SK-N-MC (cell line): ENCODE data around the gene FSD1.

Source experiments
- DNase-seq: peaks from one replicate; pipeline ENCODE4 v3.0.0-alpha.2; 2011; ENCODE audit warnings: low read depth, low spot score
- H3K27ac ChIP-seq: fragments of 200-600 bp; sonication (generic); 2 replicates; pipeline ENCODE4 v1.5.1; 2016; ENCODE audit warnings: mixed run types
- H3K36me3 ChIP-seq: fragments of 200-600 bp; sonication (generic); 2 replicates; pipeline ENCODE4 v1.6.1; 2017; ENCODE audit warnings: antibody characterized with exemption, low read length, mixed read lengths; ENCODE audit not compliant: insufficient read depth
- H3K4me3 ChIP-seq: fragments of 200-600 bp; sonication (generic); 2 replicates; pipeline ENCODE4 v1.5.1; 2016
- H3K9ac ChIP-seq: fragments of 200-600 bp; sonication (generic); 2 replicates; pipeline ENCODE4 v1.8.0; 2017; ENCODE audit warnings: mixed run types, mixed read lengths; ENCODE audit not compliant: insufficient read length
- H3K9me3 ChIP-seq: fragments of 200-600 bp; sonication (generic); 2 replicates; pipeline ENCODE4 v1.6.1; 2017; ENCODE audit warnings: low read depth, mild to moderate bottlenecking, antibody characterized with exemption, low read length, moderate library complexity, mixed read lengths
- EZH2 ChIP-seq: fragments of 200-600 bp; sonication (generic); IDR thresholded peaks from one replicate; pipeline ENCODE4 v1.6.1; 2017; ENCODE audit warnings: antibody characterized with exemption
- FOXP2 ChIP-seq: optimal IDR thresholded peaks from 2 replicates; pipeline ENCODE3; 2011; ENCODE audit warnings: mild to moderate bottlenecking, moderate library complexity; ENCODE audit not compliant: insufficient read depth; ENCODE audit errors: extremely low read length, control extremely low read depth
- POLR2AphosphoS5 ChIP-seq: IDR thresholded peaks from 2 replicates; pipeline ENCODE4 v1.6.1; 2012; ENCODE audit warnings: mild to moderate bottlenecking, low read depth, low read length, borderline replicate concordance

The FSD1 gene

DNA sequence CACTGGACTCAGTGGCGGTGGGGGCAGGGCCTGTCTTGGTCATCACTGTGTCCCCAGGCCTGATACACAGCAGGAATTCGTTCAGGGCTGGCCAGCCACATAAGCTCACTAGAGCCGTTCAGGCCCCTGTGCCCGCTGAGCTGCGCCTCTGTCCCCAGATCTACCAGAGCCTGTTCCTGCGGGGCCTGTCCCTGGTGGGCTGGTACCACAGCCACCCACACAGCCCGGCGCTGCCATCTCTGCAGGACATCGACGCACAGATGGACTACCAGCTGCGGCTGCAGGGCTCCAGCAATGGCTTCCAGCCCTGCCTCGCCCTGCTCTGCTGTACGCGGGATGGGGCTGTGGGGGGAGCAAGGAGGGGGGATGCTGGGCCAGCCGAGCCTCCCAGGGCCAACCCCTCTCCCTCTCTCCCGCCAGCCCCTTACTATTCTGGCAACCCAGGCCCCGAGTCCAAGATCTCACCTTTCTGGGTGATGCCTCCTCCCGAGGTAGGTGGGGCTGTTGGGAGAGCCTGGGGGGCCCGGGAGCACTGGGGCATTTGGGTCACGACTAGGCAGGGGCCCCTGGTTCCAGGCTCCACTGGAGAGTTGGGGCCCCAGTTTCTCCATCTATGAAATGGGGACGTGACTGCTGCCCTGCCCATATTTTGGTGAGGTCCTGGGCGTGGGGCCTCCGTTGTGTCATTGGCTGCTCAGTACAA, 52.8 kb downstream of the FSD1 start:
- H3K27ac ChIP-seq, result no peak overlapping the region
- H3K36me3 ChIP-seq, result peaks cover 7% of the 10 kb centered on the region; the same call in 1 of the 2 replicates
- DNase-seq, result no peak
- H3K4me3 ChIP-seq, result no peak overlapping the region
- no peak overlapping the region for H3K9ac ChIP-seq
- H3K9me3 ChIP-seq, result no peaks in the 10 kb centered on the region
- no peak for TF ChIP-seq EZH2
- TF ChIP-seq FOXP2, result no peak
- no peak for TF ChIP-seq POLR2AphosphoS5

DNA sequence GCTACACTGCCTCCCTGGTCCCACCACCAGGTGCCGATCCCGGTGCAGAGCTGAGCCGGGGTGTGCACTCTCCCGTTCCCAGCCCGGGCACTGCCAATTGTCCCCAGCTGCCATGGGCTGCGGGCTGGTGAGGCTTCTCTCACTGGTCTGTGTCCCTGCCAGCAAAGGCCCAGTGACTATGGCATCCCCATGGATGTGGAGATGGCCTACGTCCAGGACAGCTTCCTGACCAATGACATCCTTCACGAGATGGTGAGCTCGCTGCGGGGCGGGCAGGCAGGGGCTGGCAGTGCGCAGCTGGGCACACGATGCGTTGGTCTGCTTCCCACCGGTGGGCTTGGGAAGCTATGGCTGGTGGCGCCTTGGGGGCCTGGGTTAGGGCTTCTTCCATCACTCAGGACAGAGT, 53.5 kb downstream of the FSD1 start:
- no peaks in the 10 kb centered on the region for H3K9me3 ChIP-seq
- DNase-seq, result no peak
- no peak for TF ChIP-seq POLR2AphosphoS5
- no peak for TF ChIP-seq EZH2
- peaks cover 7% of the 10 kb centered on the region; the same call in 1 of the 2 replicates for H3K36me3 ChIP-seq
- H3K4me3 ChIP-seq, result no peak overlapping the region
- H3K27ac ChIP-seq, result no peak overlapping the region
- no peak overlapping the region for H3K9ac ChIP-seq

DNA sequence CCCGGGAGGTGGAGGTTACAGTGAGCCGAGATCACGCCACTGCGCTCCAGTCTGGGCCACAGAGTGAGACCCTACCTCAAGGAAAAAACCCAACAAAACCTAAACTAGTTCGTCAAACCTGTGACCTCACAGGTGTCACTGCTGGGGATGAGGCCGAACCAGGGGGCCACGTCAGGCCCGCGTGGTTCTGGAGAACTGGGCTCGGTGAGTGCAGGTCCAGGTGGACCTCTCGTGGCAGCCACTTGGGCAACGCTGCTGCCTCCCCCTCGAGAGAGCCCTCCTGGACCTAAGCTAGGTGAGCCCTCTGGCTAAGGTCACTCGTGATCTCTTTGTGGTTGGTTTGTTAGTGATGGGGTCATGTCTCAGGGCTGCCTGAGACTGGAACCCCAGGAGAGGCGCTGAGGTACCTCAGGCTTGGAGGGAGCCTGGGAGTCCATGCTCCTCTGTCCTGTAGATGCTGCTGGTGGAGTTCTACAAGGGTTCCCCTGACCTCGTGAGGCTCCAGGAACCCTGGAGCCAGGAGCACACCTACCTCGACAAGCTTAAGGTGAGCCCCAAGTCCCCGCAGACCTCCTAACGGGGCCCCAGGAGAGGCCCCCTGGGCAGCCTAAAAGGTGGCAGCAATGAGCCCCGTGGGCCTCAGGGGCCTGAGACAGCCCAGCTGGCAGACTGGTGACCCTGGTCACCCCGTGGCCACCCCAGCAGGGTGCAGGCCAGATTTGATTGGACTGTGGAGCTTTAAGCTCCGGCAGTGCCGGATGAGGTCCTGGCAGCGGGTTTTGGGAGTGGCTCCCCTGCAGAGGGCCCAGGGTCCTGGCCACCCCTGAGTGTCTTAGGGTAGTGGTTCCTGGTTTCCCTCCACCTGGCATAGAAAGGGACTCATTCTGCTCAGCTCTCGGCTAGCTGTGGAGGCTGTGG, 54.6 kb downstream of the FSD1 start:
- Histone ChIP-seq H3K9me3 (no peaks in the 10 kb centered on the region), H3K36me3 (peaks cover 10% of the 10 kb centered on the region; the same call in 1 of the 2 replicates), H3K4me3 (no peak overlapping the region), H3K27ac (no peak overlapping the region), H3K9ac (no peak overlapping the region)
- no peak for TF ChIP-seq EZH2
- no peak; the same call in 1 of the 2 replicates for TF ChIP-seq POLR2AphosphoS5
- no peak for TF ChIP-seq FOXP2
- no peak for DNase-seq

DNA sequence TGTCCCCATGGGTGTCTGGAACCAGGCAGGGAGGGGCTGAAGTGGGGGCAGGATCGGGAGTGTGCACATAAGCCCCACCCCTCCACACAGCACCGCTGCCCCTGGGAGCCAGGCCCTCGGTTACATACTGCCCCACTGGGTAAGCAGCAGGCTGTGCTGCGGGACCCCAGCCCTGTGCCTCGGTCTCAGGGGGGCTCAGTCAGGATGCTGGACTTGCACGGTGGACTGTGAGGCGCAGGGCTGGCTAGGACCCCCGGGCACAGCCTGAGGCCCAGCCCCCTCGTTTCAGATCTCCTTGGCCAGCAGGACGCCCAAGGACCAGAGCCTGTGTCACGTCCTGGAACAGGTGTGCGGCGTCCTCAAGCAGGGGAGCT, 55.2 kb downstream of the FSD1 start:
- no peak overlapping the region for H3K4me3 ChIP-seq
- TF ChIP-seq FOXP2, result no peak
- TF ChIP-seq POLR2AphosphoS5, result no peak
- TF ChIP-seq EZH2, result no peak
- H3K27ac ChIP-seq, result no peak overlapping the region
- no peak for DNase-seq
- H3K9me3 ChIP-seq, result no peaks in the 10 kb centered on the region
- H3K36me3 ChIP-seq, result peaks cover 10% of the 10 kb centered on the region; the same call in 1 of the 2 replicates
- H3K9ac ChIP-seq, result no peak overlapping the region

DNA sequence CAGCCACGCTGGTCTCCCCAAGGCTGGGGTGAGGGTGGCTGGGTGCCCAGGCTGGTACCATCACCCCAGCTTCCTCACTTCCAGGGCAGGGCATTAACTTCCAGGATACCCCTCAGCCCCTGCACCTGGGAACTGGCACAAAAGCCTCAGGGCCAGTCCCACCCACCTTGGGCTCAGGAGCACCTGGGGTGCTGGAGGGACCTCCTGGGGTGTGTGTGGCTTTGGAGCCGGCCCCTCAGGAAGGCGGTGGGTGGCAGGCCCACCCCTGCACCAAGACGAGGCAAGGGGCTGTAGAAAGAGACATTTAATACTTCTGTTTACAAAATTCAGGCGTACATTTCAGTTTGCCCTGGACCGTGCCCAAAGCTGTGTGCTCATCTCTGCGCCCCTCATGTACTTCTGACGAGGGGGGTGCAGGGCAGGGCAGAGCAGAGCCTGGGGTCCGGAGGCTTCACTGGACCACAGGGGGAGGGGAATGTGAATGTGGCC, 55.7 kb downstream of the FSD1 start:
- Histone ChIP-seq H3K9ac (no peak overlapping the region), H3K9me3 (no peaks in the 10 kb centered on the region), H3K4me3 (no peak overlapping the region), H3K27ac (no peak overlapping the region), H3K36me3 (peaks cover 10% of the 10 kb centered on the region; the same call in 1 of the 2 replicates)
- no peak for DNase-seq
- TF ChIP-seq EZH2 (no peak), FOXP2 (no peak), POLR2AphosphoS5 (no peak)

DNA sequence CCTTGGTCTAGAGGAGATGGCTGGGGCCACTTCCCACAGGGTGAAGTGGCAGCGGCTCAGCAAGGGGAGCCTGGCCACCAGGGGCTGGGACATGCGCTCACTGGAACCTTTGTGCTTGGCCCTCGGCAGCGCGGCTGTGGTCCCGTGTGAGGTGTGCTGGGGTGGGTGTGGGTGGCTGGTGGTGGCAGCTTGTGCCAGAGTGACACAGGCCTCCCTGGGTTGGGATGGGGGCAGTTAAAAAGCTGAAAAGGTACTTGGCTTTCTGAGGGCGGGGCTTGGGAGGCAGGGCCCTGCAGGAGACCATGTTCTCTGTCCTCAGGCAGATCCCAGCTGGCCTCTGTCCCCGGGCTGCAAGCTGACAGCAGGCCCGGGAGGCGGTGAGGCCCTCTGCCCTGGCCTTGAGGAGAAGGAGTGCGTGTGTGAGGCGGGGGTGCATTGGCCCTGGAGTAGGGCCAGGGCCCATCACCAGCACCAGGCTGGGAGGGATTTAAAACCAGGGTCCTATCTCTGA, 56.3 kb downstream of the FSD1 start:
- no peaks in the 10 kb centered on the region for H3K9me3 ChIP-seq
- no peak overlapping the region for H3K9ac ChIP-seq
- no peak overlapping the region for H3K27ac ChIP-seq
- DNase-seq, result no peak
- H3K36me3 ChIP-seq, result peaks cover 11% of the 10 kb centered on the region; the same call in 1 of the 2 replicates
- TF ChIP-seq EZH2 (no peak), FOXP2 (no peak), POLR2AphosphoS5 (no peak)
- no peak overlapping the region for H3K4me3 ChIP-seq

DNA sequence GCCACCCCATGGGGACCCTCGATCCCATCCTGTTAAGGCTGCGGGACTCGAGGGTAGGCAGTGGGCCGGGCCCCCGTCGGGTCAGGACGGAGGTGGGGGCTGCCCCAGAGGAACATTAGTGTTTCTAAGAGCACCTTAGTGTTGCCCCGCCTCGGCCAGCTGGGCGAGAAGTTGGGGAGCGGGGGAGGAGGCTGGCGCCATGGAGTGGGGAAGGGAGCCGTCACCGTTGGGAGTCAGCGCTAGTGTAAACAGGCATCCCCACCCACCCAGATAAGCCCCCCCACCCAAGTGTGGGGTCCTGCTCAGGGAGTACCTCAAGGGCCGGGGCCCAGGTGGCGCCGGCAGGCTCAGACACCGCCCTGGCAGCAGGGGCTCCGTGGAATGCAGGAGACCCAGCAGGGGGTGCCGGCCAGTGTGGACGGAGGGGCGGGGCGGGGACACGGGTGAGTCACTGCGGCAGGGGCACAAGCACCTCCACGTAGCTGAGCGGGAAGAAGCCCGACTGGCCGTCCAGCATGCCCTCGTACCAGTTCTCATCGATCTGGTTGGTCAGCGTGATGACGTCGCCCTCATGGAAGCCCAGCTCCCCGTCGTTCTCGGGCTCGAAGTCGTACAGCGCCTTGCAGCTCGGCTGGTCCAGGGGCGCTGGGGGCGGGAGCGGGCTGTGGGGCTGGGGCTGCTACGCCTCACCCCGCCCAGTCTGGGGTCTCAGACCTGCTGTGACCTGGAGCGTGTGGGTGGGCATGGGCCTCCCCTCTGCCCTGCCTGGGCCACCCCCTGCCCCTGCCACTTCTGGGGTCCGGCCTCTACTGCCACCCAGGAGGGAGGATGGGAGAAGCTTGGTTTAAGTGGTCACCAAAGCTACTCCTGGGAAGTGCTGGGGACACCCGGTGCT, 57.0 kb downstream of the FSD1 start:
- H3K27ac ChIP-seq, result no peak overlapping the region
- H3K4me3 ChIP-seq, result no peak overlapping the region
- H3K9ac ChIP-seq, result no peak overlapping the region
- TF ChIP-seq FOXP2 (no peak), EZH2 (no peak), POLR2AphosphoS5 (no peak)
- H3K9me3 ChIP-seq, result no peaks in the 10 kb centered on the region
- H3K36me3 ChIP-seq, result peaks cover 15% of the 10 kb centered on the region; the same call in 1 of the 2 replicates
- DNase-seq, result no peak
